H1 (cell line): ENCODE data around the gene WDR93.

Source experiments
- CTCF ChIP-seq, 3 experiments: IDR thresholded peaks; 1 replicate in 2 of 3; 2 replicates in 1 of 3; pipeline versions ENCODE4 v1.5.1 to v1.6.1; 2011; ENCODE audit warnings: low read length in 3 of 3, mild to moderate bottlenecking in 3 of 3, inconsistent platforms in 2 of 3, low read depth in 1 of 3, moderate library complexity in 1 of 3; ENCODE audit not compliant: insufficient read depth in 1 of 3; ENCODE audit errors: control extremely low read depth in 1 of 3
- EGR1 ChIP-seq: IDR thresholded peaks from 2 replicates; pipeline ENCODE4 v1.6.1; 2011; ENCODE audit warnings: low read depth, low read length, borderline replicate concordance
- EP300 ChIP-seq, 2 experiments: IDR thresholded peaks; 1 replicate in 1 of 2; 2 replicates in 1 of 2; pipeline ENCODE4 v1.6.1; 2011 to 2012; ENCODE audit warnings: low read depth in 2 of 2, low read length in 2 of 2, mild to moderate bottlenecking in 2 of 2, borderline replicate concordance in 1 of 2, inconsistent platforms in 1 of 2, moderate library complexity in 1 of 2
- GABPA ChIP-seq: IDR thresholded peaks from 2 replicates; pipeline ENCODE4 v1.6.1; 2011; ENCODE audit warnings: mild to moderate bottlenecking, low read length, moderate library complexity, borderline replicate concordance; ENCODE audit not compliant: insufficient read depth
- JUND ChIP-seq: IDR thresholded peaks from 2 replicates; pipeline ENCODE4 v1.6.1; 2011; ENCODE audit warnings: mild to moderate bottlenecking, improper control_type of control experiment, low read length
- MAX ChIP-seq: IDR thresholded peaks from 2 replicates; pipeline ENCODE4 v1.6.1; 2012; ENCODE audit warnings: inconsistent platforms
- POLR2A ChIP-seq, 2 experiments: IDR thresholded peaks; 1 replicate in 1 of 2; 2 replicates in 1 of 2; pipeline ENCODE4 v1.6.1; 2011; ENCODE audit warnings: low read depth in 2 of 2, low read length in 2 of 2, mild to moderate bottlenecking in 2 of 2; ENCODE audit errors: control extremely low read depth in 1 of 2
- POLR2AphosphoS5 ChIP-seq: IDR thresholded peaks from 2 replicates; pipeline ENCODE4 v1.6.1; 2011; ENCODE audit warnings: low read depth, low read length
- RAD21 ChIP-seq, 2 experiments: IDR thresholded peaks in 1 of 2; conservative IDR thresholded peaks in 1 of 2; 2 replicates each; pipeline ENCODE4 v1.6.1; 2011; ENCODE audit warnings: low read depth in 2 of 2, low read length in 2 of 2, improper control_type of control experiment in 1 of 2, inconsistent platforms in 1 of 2, mild to moderate bottlenecking in 1 of 2, moderate library complexity in 1 of 2
- RFX5 ChIP-seq: IDR thresholded peaks from 2 replicates; pipeline ENCODE4 v1.6.1; 2011; ENCODE audit warnings: low read depth, low read length, improper control_type of control experiment, borderline replicate concordance
- SIN3A ChIP-seq, 2 experiments: IDR thresholded peaks in 1 of 2; conservative IDR thresholded peaks in 1 of 2; 2 replicates each; pipeline ENCODE4 v1.6.1; 2011 to 2012; ENCODE audit warnings: low read length in 2 of 2, improper control_type of control experiment in 1 of 2, low read depth in 1 of 2, mild to moderate bottlenecking in 1 of 2
- SRF ChIP-seq: IDR thresholded peaks from 2 replicates; pipeline ENCODE4 v1.6.1; 2011; ENCODE audit warnings: mild to moderate bottlenecking, low read depth, low read length, moderate library complexity
- YY1 ChIP-seq: IDR thresholded peaks from 2 replicates; pipeline ENCODE4 v1.6.1; 2011; ENCODE audit warnings: low read depth, mild to moderate bottlenecking, low read length
- ZNF274 ChIP-seq: IDR thresholded peaks from 2 replicates; pipeline ENCODE4 v1.7.0; 2012; ENCODE audit warnings: low read length, borderline replicate concordance; ENCODE audit errors: extremely low read depth

- no peak for TF ChIP-seq CTCF (IDR thresholded peaks at IDR 0.05; ENCODE audit: control extremely low read depth in 1 of 3, insufficient read depth in 1 of 3, low read depth in 1 of 3, low read length in 3 of 3)
- TF ChIP-seq YY1: no peak
- TF ChIP-seq GABPA: no peak
- TF ChIP-seq EGR1: no peak
- no peak for TF ChIP-seq SRF
- no peak for TF ChIP-seq JUND
- no peak for TF ChIP-seq RFX5
- no peak for TF ChIP-seq POLR2AphosphoS5
- TF ChIP-seq EP300 (IDR thresholded peaks at IDR 0.05; ENCODE audit: borderline replicate concordance in 1 of 2, low read depth in 2 of 2, low read length in 2 of 2): no peak
- TF ChIP-seq MAX: no peak
- TF ChIP-seq POLR2A (IDR thresholded peaks at IDR 0.05; ENCODE audit: control extremely low read depth in 1 of 2, low read depth in 2 of 2, low read length in 2 of 2): no peak
- no peak for TF ChIP-seq RAD21 (IDR thresholded peaks at IDR 0.05 in 1 of 2, conservative IDR thresholded peaks at IDR 0.05 in 1 of 2; ENCODE audit: low read depth in 2 of 2, low read length in 2 of 2)
- no peak for TF ChIP-seq SIN3A (conservative IDR thresholded peaks at IDR 0.05 in 1 of 2, IDR thresholded peaks at IDR 0.05 in 1 of 2; ENCODE audit: low read depth in 1 of 2, low read length in 2 of 2)
- TF ChIP-seq ZNF274: no peak
Observed at GRCh38 chr15:89785774-89786140, 95.1 kb downstream of the WDR93 start.
